ENCODE results near the gene OR10J5. TPM values are rescaled to one million over a fixed set of nuclear protein-coding genes. Genes with fewer than 3 reads are reported as not detected.
"Not testable (repeated sequence)": the region's sequence is repeated elsewhere in the genome, so short reads cannot be mapped to it uniquely, and the experiment has no call there.

Gene OR10J5
- total RNA-seq, 1 donor: not detected

- DNase-seq (ENCODE audit: low read depth): peak; percentile 2
- no peak overlapping the region for H3K4me3 ChIP-seq (ENCODE audit: low read depth, low read length)
- TF ChIP-seq CTCF (IDR thresholded peaks at IDR 0.05; ENCODE audit: insufficient read depth, low read depth, low read length): no peak
These were observed 25.6 kb downstream of the OR10J5 start for GRCh38 chr1:159510229-159510541.

- DNase-seq (ENCODE audit: low read depth): no peak
- TF ChIP-seq CTCF (IDR thresholded peaks at IDR 0.05; ENCODE audit: insufficient read depth, low read depth, low read length): no peak
- H3K4me3 ChIP-seq (ENCODE audit: low read depth, low read length): no peak overlapping the region
These were observed 26.2 kb downstream of the OR10J5 start for GRCh38 chr1:159509440-159510228.

GRCh38 chr1:159508951-159509350, 26.9 kb downstream of the OR10J5 start:
- no peak for TF ChIP-seq CTCF (IDR thresholded peaks at IDR 0.05; ENCODE audit: insufficient read depth, low read depth, low read length)
- H3K4me3 ChIP-seq (ENCODE audit: low read depth, low read length): no peak overlapping the region

GRCh38 chr1:159505676-159506075, 30.1 kb downstream of the OR10J5 start:
- TF ChIP-seq CTCF (IDR thresholded peaks at IDR 0.05; ENCODE audit: insufficient read depth, low read depth, low read length): no peak
- no peak overlapping the region for H3K4me3 ChIP-seq (ENCODE audit: low read depth, low read length)
- no peak for DNase-seq (ENCODE audit: low read depth)

More at GRCh38 chr1:159508951-159509350, 26.9 kb downstream of the OR10J5 start:
- no peak for DNase-seq (ENCODE audit: low read depth)

GRCh38 chr1:159501082-159501481, 34.7 kb downstream of the OR10J5 start:
- no peak overlapping the region for H3K4me3 ChIP-seq (ENCODE audit: low read depth, low read length)
- no peak for DNase-seq (ENCODE audit: low read depth)
- TF ChIP-seq CTCF (IDR thresholded peaks at IDR 0.05; ENCODE audit: insufficient read depth, low read depth, low read length): no peak

GRCh38 chr1:159494513-159495210, 41.1 kb downstream of the OR10J5 start:
- not testable (repeated sequence) for DNase-seq (ENCODE audit: low read depth); H3K4me3 ChIP-seq (ENCODE audit: low read depth, low read length)

GRCh38 chr1:159493354-159493753, 42.5 kb downstream of the OR10J5 start:
- no peak for DNase-seq (ENCODE audit: low read depth)
- TF ChIP-seq CTCF (IDR thresholded peaks at IDR 0.05; ENCODE audit: insufficient read depth, low read depth, low read length): no peak
- no peak overlapping the region for H3K4me3 ChIP-seq (ENCODE audit: low read depth, low read length)

Measured in fibroblast of villous mesenchyme (primary cell).